ENCODE results near the gene GPC1.

GPC1 gene

DNA sequence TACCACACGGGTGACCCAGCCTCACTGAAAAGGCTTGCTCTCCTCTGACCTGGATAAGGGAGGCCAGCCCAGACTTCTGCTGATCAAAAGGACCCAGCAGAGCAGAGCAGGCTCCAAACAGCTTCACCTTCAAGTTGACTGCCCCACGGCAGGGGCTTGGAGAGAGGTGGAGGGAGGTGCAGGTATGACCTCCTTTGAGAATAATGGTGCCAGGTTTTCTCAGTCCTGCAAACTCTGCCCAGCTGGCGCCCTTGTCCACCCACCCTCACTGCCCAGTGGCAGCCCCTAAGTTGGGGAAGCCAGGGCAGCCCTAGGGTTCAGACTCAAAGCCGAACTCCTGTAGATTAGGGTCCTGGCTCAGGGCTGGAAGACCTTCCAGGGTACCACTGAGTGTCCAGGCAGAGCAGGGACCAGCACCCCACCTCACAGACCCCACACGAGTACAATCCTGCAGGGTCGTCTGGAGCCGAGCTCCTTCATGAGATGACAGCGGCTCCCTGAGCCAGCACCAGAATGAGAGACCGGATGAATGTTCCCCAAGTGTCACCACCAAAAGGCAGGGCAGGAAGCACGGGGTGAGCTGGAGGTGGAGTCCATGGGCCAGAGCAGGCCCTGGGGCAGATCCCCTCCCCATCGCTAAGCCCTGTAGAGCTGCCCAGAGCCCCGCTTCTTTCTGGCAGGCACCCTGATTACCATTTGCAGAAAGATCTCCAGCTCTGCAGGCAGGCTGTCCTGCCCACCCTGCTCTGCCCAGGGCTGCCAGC lies 3.6 kb upstream of the GPC1 start:
- DNase-seq: no peak

DNA sequence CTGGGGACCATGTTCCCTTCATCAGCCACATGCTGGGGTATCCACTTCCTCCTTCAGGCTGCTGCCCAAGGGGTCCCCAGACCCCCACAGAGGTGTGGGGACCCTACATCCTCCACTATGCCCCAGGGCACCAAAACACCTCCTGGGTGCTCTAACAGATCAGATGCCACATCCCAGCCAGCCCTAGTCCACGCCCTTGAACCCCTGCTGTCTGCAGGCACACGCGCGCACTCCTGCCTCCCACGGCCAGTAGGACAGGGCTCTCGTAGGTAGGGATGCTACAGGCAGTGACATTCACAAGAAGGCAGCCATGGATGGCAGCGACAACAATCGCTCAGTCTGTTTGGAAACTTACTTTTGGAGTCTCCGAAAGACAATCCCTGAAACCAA lies 3.0 kb upstream of the GPC1 start:
- DNase-seq: no peak

DNA sequence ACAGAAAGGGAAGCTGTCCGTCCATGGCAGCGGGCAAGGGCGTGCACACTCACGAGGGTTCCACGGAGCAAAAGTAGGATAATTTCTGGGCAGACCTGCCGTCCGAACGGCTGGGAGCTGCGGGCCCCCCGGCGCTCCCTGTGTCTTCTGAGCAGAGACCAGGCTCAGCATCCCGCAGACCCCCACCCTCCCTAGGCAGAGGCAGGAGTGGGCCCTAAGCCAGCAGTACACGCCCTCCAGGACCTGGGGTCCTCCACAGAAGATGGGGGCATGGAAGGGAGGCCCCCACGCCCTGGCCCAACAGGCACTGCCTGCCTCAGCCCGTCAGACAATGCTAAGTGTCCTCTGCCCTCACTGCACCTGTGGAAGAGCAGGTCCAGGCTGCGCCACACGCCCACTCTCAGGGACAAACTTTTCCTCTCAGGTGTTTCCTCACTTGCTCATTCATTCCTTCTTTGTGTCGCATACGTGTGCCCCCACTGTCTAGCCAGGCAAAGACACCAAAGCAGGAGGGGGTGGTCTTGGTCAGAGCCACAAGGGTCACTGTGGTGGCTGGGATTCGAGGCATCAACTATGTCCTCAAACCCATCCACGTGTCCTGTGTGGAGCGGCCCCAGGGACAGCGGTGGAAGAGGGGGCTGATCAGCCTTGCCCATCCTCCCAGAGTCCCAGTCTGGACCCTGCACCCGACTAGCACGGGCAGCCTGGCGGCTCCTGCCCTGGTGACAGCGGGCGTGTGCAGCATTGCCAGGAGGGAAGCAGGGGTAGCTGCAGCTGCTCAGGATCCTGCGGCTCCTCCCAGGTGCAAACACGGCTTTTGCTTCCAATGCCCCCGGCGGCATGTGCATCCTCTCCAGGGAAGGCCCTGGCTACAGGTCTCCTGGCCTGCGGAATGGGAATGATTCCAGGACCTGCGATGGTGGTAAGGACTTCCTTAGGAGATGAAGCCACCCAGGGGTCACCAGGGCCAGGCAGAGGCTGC lies 2.4 kb upstream of the GPC1 start:
- no peak for DNase-seq

DNA sequence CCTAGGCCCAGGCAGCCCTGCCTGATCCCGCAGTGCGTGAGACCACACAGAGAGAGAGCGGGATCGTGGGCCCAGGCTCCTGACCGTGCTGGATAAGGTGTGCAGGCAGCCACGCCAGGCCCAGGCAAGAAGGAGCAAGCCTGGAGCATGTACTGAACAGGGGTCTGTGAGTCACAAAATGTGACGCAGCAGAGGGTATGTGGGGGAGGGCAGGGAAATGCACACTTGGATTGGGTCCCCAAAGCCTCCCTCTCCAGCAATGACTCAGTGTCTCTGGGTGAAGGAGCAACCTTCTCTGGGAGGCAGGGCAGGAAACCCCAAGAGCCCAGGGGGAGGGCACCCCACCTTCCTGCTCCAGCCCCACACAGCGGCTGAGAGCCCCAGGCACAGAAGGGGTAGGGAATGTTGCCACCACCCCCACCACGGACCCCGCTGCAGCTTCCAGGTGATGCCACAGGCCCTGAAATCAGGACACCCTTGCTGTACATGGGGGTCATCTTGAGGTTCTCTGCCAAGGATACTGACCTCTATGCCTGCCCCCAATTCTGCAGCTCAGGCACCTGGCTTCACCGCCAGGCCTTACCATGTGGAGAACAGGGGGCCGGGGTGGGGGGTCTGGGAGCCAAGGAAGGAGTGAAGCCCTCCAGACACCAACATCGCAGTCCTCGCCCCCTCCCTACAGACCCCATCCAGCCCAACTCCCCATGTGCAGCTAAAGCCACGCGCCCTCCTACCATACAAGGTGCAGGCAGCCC lies 1.3 kb upstream of the GPC1 start:
- DNase-seq: no peak

DNA sequence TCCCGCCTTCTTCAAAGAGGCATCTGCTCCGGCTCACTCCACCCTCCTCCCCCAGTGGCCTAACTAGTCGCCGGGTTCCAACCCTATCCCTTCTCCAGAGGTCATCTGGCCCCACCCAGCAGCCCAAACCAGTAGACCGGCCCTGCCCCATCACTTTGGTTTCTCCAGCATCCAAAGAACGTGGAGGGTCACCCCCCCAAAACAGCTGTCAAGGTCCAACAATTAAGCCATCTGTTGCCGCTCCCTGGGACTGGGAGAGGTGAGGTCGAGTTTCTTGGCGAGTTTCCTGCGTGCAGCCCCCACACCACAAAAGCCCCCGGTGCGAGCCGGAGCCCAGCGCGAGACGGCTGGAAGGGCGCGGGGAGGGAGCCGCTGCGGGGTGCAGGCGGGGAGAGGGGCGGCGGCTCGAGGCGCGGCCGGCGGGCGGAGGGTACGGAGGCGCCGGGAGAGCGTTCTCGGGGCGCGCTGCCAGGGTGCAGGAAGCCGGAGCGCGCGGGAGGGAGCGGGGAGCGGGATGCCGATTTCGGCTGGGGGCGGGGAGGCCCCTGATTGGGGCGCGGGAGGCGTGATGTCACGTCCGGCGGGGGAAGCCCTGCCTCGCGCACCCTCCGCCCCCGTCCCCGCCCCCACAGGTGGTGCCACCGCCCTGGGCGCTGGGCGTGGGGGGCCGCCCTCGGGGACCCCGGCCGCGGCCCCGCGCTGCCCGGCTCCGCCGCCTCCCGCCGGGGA lies 571 bp upstream of the GPC1 start:
- peak; percentile 46 for DNase-seq

DNA sequence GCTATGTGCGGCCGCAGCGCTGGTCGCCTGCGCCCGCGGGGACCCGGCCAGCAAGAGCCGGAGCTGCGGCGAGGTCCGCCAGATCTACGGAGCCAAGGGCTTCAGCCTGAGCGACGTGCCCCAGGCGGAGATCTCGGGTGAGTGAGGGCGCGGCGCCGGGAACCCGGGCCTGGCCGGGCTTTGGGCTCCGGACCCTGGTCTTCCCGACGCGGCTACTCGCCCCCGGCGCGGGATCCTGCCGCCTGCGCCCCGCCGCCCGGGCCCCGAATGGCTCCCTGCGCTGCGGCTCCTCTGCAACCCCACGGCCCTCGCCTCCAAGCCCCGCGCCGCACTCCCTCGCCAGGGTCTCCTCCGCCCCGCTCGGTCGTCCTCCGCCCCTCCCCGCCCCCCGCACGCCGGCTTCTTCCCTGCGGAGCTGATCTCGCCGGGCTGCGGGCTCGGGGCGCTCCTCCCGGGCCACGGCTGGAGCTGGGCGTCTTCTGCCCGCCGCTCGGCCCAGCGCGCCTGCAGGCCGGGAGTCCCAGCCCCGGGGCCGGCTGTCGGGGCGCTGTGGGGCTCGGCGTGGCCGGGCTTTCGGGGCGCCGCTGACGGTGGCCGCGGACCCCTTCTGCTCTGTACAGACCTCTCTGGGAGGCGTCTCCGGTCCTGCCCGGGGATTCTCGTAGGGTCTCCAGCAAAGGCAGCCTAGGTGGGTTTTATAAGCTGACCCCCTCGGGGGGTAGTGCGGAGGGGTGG lies 652 bp downstream of the GPC1 start:
- no peak for DNase-seq

DNA sequence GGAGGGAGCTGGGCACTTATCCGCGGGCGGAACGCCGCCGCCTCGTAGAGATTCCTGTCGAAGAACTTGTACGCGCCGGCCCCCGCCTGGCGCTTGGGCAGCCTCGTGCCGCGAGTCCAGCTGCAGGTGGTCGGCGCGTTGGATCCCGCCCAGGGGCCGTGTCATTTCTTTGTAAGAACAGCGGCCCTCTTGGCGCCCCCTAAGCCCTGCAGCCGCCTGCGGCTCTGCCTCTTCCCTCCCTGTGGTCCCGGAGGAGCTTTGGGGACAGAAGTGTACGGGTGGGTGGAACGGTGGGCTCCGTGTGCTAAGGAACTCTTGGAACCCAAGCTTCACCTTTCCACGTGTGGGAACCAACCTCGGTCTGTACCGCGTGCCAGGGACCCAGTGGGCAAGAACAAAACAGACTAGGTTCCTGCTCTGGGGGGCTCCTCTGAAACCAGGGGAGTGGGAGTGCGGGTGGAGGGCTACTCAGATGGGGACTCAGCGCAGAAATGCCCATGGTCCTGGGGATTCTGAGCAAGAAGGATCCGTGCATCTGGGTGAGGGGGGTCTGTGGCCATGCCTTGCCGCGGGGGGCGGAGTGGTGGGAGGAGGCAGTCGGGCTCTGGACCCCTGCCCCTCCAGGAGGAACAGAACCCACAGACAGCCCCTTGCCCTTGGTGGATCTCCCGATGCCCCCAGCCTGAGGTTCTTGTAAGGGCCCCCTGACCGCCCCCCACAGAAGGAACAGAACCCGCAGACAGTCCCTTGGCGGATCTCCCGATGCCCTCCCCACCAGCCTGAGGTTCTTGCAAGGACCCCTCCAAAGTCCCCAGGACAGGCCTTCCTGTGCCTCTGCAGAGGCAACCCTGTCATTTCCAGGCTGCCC lies 1.5 kb downstream of the GPC1 start:
- DNase-seq: no peak

DNA sequence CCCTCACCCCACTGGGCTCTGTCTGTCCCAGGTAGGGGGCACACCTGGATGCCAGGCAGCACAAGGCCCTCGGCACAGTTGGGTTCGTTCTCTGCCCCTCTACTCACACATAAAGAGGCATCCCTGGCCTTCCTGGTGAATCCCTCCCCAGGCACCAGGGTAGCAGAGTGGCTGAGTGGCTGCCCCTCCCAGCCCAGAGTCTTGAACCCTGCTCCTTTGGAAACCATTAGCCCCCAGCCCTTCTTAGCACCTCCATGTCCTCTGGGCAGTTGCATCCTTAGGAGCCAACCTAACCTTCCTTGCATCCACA lies 2.0 kb downstream of the GPC1 start:
- DNase-seq: no peak

DNA sequence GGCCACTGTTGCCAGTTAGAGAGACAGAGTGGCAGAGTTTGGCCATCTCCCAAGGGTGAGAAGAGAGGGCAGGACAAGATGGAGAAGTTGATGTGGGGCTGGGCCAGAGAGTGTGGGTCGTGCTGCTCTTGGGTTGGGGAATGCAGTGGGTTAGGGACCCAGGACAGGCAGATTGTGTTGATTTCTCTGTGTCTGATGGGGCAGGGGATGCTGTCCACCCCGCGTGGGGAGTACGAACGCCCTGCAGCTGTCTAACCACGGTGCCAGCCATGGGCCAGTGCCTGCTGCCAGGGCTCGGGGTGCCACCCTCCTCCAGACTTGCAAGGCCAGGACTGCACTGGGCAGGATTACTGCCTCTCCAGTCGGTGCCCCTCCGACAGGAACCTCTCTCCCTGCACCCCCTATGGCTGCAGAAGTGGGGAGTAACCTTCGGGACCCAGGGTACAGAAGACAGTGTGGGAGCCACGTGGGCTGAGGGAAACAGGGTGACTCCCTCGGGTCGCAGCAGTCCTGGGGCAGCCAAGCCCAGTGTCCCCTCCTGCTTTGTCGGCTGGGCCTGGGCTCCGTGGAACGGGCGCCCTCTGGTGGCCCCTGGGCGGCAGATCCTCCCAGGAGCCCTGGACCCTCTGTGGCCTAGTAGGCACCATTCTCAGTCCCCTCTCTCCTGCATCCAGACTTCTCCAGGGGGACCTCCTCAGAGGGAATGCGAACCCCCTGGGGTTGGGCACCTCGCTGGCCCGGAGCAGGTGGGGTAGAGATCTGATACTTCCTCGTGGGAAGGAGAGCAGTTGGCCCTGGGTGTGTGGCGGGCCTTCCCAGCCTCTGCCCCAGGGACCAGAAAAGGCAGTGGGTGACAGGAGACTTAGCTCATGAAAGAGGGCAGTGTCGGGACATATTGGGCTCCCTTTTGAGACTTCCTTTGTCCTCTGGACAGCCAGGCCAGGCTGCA lies 2.7 kb downstream of the GPC1 start:
- DNase-seq: peak; percentile 53

DNA sequence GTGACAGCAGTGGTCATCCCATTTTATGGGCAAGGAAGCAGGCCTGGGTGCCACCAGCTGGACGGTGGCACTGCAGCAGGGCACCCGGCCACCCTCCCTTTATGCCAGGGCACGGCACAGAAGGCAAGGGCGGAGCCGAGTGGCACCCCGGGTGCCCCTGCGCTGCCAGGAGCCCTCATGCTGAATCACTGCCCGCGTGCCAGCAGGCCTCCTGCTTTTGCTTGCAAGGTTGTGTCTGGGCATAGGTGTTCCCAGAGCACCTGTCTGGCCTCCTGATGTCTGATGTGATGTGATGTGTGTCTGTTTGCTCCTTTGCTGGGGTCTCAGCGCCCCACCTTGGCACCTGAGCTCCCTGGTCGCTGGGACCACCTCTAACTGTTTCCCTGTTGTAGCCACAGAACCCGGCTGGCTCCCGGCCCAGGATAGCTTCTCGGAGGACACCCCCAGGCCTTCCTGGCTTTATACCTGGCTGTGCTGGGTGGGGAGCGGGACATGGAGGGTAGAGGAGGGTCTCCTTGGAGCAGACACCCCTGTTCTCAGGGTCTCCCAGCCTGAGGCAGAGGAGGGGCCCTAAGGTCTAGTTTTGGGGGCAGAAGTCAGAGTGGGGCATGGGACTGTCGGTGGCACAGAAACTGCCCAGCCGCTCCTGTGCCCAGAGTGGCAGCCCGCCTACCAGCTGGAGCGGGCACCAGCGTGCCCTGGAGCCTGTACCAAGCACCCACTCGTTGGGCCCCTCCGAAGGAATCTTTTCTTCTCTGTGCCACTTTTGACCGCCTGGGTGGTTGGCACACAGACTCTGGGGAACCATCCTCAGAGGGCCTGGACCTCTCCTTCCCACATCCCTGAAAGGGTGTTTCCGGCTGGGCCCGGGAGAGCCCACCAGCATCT lies 3.6 kb downstream of the GPC1 start:
- no peak for DNase-seq

DNA sequence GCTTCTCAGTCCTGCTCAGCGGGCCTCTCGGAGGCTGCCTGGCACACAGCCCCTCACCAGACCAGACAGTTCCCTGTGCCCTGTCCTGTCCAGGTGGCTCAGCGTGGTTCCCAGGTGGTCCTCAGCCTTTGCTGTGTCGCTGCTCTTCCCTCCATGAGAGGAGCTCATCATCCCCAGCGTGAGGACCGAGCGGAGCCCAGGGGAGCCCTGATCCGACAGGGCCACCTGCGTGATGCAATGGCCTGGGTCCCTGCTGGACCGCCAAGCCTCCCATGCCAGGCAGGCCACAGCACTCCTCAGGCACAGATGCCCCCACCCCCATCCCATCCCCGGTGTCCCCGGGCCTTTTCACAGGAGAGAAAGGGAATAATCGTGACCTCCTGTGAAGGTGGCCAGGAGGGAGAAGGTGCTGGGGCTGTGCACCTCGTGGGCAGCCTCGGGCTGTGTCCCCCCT lies 4.3 kb downstream of the GPC1 start:
- no peak for DNase-seq

DNA sequence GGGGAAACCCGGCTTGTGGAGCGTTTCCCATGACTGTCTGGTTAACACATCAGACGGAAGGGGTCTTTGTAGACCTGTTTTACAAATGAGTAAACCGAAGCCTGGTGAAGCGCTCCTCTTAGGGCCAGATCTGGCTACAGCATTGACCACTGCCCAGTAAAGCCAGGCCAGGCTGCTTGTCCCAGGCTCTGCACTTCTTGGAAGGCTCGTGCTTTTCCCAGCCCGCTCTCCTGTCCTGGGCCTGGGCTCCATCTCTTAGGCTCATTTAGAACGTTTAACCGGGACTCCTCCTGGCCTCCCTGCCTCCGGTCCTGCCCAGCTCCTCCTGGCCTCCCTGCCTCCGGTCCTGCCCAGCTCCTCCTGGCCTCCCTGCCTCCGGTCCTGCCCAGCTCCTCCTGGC lies 4.8 kb downstream of the GPC1 start:
- no peak for DNase-seq

DNA sequence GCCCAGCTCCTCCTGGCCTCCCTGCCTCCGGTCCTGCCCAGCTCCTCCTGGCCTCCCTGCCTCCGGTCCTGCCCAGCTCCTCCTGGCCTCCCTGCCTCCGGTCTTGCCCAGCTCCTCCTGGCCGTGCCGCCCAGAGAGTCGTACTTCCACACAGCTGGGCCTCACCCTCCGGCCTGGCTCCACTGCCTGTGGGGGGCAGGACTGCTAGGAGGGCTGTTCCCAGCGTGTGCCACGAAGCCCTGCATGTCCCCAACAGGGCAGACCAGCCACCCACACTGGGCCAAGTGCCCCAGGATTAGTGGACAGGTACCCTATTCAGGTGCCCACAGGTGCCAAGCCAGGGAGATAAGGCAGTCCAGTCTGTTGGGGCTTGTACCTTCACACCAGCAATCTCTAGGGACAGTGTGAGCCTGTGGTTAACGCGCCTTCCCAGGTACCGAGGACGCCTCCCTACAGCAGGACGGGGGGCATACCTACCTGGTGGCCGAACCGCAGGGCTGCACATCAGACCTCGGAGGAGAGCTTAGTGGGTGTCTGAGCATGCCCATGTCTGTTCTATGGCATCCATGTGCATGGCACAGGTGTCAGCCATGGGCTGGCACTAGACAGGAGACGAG lies 5.3 kb downstream of the GPC1 start:
- no peak for DNase-seq

DNA sequence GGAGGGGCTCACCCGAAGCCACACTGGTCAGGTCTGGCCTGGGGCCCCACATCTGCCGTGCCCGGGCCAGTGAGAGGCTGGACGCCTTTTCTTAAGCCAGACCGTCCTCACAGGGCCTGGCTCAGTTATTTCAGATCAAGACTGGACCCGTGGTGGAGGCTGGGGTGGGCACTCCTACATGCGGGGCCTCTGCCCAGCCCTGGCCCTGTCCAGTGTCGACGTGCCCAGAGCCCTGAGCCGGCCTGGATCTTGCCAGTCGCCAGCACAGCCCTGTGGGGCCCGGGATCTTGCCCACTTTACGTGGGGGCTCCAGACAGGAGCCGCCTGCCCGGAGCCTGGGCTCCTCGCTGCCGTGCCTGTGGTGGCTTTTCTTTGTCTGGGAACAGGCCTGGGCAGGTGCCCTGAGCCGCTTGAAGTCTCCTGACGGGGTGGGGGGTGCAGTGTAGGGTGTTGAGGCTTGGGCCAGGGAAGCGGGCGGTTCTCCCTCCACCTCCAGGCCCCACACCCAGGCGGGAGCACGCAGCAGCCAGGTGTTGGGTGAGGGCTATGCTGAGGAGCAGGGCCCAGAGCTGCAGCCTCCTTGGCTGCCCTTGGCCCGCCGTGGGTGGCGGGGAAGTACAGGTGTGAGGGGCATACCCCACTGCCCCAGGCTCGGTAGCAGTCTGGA lies 6.0 kb downstream of the GPC1 start:
- DNase-seq: no peak

DNA sequence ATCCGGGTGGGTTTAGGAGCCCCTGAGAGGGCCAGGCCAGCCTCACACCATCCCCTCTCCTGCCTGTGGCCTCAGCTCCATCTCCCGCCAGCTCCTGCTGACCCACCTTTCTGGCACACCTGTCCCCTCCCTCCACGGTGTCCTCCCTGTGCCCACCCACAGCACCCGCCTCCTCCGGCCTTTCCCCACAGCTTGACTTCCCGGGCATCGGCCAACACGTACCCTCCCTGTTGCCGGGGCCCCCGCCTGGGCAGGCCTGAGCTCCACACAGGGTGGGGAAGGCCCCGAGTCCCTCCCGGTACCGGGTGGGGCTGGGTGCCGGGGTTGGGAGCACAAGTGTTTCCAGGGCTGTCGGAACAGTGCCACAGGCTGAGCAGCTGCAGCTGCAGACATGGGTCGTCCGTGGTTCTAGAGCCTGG lies 6.5 kb downstream of the GPC1 start:
- DNase-seq: no peak

DNA sequence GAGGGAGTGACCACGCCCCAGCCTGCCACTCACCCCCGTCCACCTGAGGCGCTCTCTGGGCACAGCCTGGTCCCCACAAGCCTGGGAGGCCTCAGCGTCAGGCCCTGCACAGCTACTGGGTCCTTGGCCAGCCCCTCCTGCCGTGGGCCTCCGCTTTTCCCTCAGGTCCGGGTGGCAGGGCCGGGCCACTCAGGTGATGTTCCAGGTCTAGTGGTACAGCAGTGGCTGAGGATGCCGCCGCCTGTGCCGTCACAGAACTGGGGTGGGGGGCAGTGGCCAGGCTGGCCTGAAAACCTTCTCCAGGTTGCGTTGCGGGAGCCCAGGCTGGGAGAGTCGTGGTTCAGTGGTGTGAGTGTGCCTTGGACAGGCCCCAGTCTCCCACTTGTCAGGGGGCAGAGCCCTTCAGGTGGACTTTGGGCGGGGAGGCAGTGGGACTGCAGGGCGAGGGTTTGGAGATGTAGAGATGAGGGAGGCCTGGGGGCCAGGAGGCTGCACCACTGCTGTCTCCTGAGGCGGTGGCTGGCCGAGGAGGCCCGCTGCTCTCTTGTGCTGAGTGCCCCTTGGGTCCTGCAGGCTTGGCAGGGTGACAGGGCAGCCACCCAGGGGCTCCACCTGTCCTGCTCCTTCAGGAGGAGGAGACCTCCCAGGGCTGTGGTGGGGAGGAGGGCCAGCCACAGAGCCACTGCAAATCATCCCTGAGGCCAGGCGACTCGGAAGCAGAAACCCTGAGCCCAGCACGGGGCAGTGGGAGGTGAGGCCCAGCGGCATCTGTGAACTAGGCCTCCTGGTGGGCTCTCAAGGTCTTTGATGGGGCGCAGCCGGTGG lies 7.6 kb downstream of the GPC1 start:
- no peak for DNase-seq

DNA sequence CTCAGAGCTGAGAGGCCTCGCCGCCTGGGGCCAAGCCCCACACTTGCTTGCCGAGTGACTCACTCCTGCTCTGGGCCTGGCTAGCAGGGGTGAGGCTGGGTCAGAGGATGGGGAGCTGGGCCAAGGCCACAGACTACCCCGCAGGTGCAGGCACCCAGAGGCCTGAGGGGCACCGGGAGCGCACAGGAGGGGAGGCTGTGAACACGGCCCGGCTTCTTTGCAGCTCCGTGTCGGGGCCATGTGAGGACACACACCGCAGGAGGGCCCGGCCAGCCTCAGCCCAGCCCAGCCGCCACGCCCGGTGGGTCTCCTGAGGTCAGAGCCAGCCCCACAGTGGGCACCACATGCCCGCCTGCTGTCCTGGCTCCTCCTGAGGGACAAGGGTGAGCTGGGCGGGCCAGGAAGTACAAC lies 8.4 kb downstream of the GPC1 start:
- DNase-seq: no peak
